SK-N-SH treated with all-trans-retinoic acid at 6 μM for 48 hours (cell line): Measurements from ENCODE around the gene CD200R1L.

Experiments
- ARNTL ChIP-seq: fragments of 450-650 bp; formaldehyde crosslinking; IDR thresholded peaks from 2 replicates; pipeline ENCODE4 v1.5.0; 2020; ENCODE audit warnings: low read depth, mild to moderate bottlenecking, moderate library complexity, borderline replicate concordance
- ESRRG ChIP-seq: fragments of 250-450 bp; sonication (Bioruptor Pico); IDR thresholded peaks from 2 replicates; pipeline ENCODE4 v1.6.1; 2021; ENCODE audit warnings: mild to moderate bottlenecking
- ZC3H10 ChIP-seq: fragments of 250-450 bp; sonication (Bioruptor Pico); IDR thresholded peaks from 2 replicates; pipeline ENCODE4 v1.5.1; 2021; ENCODE audit warnings: mild to moderate bottlenecking, moderate library complexity
- ZFP3 ChIP-seq: fragments of 250-450 bp; sonication (Bioruptor Pico); IDR thresholded peaks from 2 replicates; pipeline ENCODE4 v1.5.0; 2020; ENCODE audit warnings: mild to moderate bottlenecking, moderate library complexity
- ZFP30 ChIP-seq: fragments of 450-650 bp; formaldehyde crosslinking; IDR thresholded peaks from 2 replicates; pipeline ENCODE4 v1.5.0; 2022; ENCODE audit warnings: mild to moderate bottlenecking, moderate library complexity
- ZNF70 ChIP-seq: fragments of 450-650 bp; formaldehyde crosslinking; IDR thresholded peaks from 2 replicates; pipeline ENCODE4 v1.5.0; 2020; ENCODE audit warnings: mild to moderate bottlenecking, moderate library complexity
- TF ChIP-seq, protein P1 (sequence below): fragments of 250-450 bp; sonication (Bioruptor Pico); IDR thresholded peaks from 2 replicates; pipeline ENCODE4 v1.8.0; 2021; ENCODE audit warnings: low read depth, mild to moderate bottlenecking, moderate library complexity, borderline replicate concordance
- TF ChIP-seq, protein P2 (sequence below): fragments of 250-450 bp; sonication (Bioruptor Pico); IDR thresholded peaks from 2 replicates; pipeline ENCODE4 v1.8.0; 2020; ENCODE audit warnings: mild to moderate bottlenecking, moderate library complexity, borderline replicate concordance

DNA sequence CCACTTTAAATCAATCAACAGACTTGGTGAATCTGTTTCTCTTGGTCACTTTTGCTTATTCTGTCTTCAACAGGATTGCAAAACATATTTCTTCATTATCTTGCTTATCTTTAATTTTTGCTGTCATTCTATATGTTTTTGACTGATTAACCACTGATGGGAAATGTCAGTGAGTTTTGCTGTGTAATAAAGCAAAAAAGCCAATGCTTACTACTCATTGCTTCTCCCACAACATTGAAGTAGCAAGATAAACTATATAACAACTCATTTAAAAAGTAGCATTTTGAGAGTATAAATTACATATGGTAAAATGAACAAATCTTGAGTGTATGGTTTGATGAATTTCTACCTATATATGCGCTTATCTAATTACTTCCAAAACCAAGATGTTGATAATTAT, 892 bp downstream of the CD200R1L start:
- TF ChIP-seq, protein P1, sequence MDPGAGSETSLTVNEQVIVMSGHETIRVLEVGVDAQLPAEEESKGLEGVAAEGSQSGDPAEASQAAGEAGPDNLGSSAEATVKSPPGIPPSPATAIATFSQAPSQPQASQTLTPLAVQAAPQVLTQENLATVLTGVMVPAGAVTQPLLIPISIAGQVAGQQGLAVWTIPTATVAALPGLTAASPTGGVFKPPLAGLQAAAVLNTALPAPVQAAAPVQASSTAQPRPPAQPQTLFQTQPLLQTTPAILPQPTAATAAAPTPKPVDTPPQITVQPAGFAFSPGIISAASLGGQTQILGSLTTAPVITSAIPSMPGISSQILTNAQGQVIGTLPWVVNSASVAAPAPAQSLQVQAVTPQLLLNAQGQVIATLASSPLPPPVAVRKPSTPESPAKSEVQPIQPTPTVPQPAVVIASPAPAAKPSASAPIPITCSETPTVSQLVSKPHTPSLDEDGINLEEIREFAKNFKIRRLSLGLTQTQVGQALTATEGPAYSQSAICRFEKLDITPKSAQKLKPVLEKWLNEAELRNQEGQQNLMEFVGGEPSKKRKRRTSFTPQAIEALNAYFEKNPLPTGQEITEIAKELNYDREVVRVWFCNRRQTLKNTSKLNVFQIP (CRISPR knock-in tag): no peak
- TF ChIP-seq, protein P2, sequence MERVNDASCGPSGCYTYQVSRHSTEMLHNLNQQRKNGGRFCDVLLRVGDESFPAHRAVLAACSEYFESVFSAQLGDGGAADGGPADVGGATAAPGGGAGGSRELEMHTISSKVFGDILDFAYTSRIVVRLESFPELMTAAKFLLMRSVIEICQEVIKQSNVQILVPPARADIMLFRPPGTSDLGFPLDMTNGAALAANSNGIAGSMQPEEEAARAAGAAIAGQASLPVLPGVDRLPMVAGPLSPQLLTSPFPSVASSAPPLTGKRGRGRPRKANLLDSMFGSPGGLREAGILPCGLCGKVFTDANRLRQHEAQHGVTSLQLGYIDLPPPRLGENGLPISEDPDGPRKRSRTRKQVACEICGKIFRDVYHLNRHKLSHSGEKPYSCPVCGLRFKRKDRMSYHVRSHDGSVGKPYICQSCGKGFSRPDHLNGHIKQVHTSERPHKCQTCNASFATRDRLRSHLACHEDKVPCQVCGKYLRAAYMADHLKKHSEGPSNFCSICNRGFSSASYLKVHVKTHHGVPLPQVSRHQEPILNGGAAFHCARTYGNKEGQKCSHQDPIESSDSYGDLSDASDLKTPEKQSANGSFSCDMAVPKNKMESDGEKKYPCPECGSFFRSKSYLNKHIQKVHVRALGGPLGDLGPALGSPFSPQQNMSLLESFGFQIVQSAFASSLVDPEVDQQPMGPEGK (CRISPR knock-in tag): no peak
- TF ChIP-seq ARNTL (CRISPR knock-in tag): no peak
- no peak for TF ChIP-seq ZFP30 (CRISPR knock-in tag)
- no peak for TF ChIP-seq ZNF70
- no peak for TF ChIP-seq ZFP3 (CRISPR knock-in tag)
- no peak for TF ChIP-seq ZC3H10 (CRISPR knock-in tag)
- no peak for TF ChIP-seq ESRRG (CRISPR knock-in tag)
